Measurements from ENCODE around the gene MYO7A.

GRCh38 chr11:77147668-77148321 is 19.7 kb downstream of the MYO7A start:
- TF ChIP-seq POLR2AphosphoS5 (IDR thresholded peaks at IDR 0.05; ENCODE audit: insufficient read depth, low read depth, low read length) (no peak), CTCF (IDR thresholded peaks at IDR 0.05; ENCODE audit: extremely low read depth in 1 of 2, insufficient read depth in 1 of 2, low read depth in 1 of 2, low read length in 2 of 2) (no peak), POLR2A (IDR thresholded peaks at IDR 0.05; ENCODE audit: low read depth, low read length) (no peak), FOS (IDR thresholded peaks at IDR 0.05; ENCODE audit: borderline replicate concordance, insufficient read depth, low read length) (no peak)

Data from endothelial cell of umbilical vein (primary cell).